Measurements from ENCODE around the gene GNAT1. TPM values are rescaled to one million over a fixed set of nuclear protein-coding genes. Genes with fewer than 3 reads are reported as not detected.

The GNAT1 gene
- total RNA-seq, 1 donor from 2014 or later: not detected

GRCh38 chr3:50150404-50150750, 41.0 kb upstream of the GNAT1 start:
- H3K4me1 Mint-ChIP-seq: peaks cover 21% of the 10 kb centered on the region
- peak overlapping the region; percentile 5 for H3K4me3 Mint-ChIP-seq
- no peaks in the 10 kb centered on the region for H3K9me3 Mint-ChIP-seq
- H3K27ac Mint-ChIP-seq (ENCODE audit: unreplicated experiment): no peak overlapping the region
- TF ChIP-seq CTCF (conservative IDR thresholded peaks at IDR 0.05): no peak
- H3K36me3 Mint-ChIP-seq (ENCODE audit: low read depth): no peaks in the 10 kb centered on the region
- no peak for DNase-seq (ENCODE audit: low read depth, low spot score)
- H3K27me3 Mint-ChIP-seq (ENCODE audit: low read depth): peaks cover 21% of the 10 kb centered on the region

- no peak for TF ChIP-seq CTCF (conservative IDR thresholded peaks at IDR 0.05)
- Mint-ChIP-seq H3K4me3 (no peak overlapping the region), H3K27ac (ENCODE audit: unreplicated experiment) (no peak overlapping the region), H3K9me3 (no peaks in the 10 kb centered on the region), H3K27me3 (ENCODE audit: low read depth) (peaks cover 26% of the 10 kb centered on the region), H3K4me1 (peaks cover 26% of the 10 kb centered on the region), H3K36me3 (ENCODE audit: low read depth) (no peaks in the 10 kb centered on the region)
- no peak for DNase-seq (ENCODE audit: low read depth, low spot score)
These were observed 40.3 kb upstream of the GNAT1 start for GRCh38 chr3:50150863-50151686.

- Mint-ChIP-seq H3K4me3 (no peak overlapping the region), H3K9me3 (no peaks in the 10 kb centered on the region), H3K27me3 (ENCODE audit: low read depth) (peaks cover 33% of the 10 kb centered on the region), H3K4me1 (peaks cover 28% of the 10 kb centered on the region), H3K36me3 (ENCODE audit: low read depth) (no peaks in the 10 kb centered on the region), H3K27ac (ENCODE audit: unreplicated experiment) (peak overlapping the region; percentile 19)
- no peak for TF ChIP-seq CTCF (conservative IDR thresholded peaks at IDR 0.05)
- no peak for DNase-seq (ENCODE audit: low read depth, low spot score)
These were observed 39.7 kb upstream of the GNAT1 start for GRCh38 chr3:50151728-50152127.

GRCh38 chr3:50153782-50154475, 37.5 kb upstream of the GNAT1 start:
- Mint-ChIP-seq H3K4me3 (peak overlapping the region; percentile 72), H3K27ac (ENCODE audit: unreplicated experiment) (no peak overlapping the region), H3K36me3 (ENCODE audit: low read depth) (no peaks in the 10 kb centered on the region), H3K27me3 (ENCODE audit: low read depth) (peaks cover 52% of the 10 kb centered on the region), H3K9me3 (no peaks in the 10 kb centered on the region), H3K4me1 (peaks cover 38% of the 10 kb centered on the region)
- no peak for TF ChIP-seq CTCF (conservative IDR thresholded peaks at IDR 0.05)
- no peak for DNase-seq (ENCODE audit: low read depth, low spot score)

GRCh38 chr3:50154476-50154839, 37.0 kb upstream of the GNAT1 start:
- peak; percentile 22 for DNase-seq (ENCODE audit: low read depth, low spot score)

More at GRCh38 chr3:50154476-50154839, 37.0 kb upstream of the GNAT1 start:
- H3K9me3 Mint-ChIP-seq: no peaks in the 10 kb centered on the region
- H3K4me3 Mint-ChIP-seq: peak overlapping the region; percentile 72
- no peaks in the 10 kb centered on the region for H3K36me3 Mint-ChIP-seq (ENCODE audit: low read depth)
- peaks cover 52% of the 10 kb centered on the region for H3K27me3 Mint-ChIP-seq (ENCODE audit: low read depth)
- peak; percentile 29 for TF ChIP-seq CTCF (conservative IDR thresholded peaks at IDR 0.05)
- peaks cover 38% of the 10 kb centered on the region for H3K4me1 Mint-ChIP-seq
- H3K27ac Mint-ChIP-seq (ENCODE audit: unreplicated experiment): no peak overlapping the region

All from neural crest cell (in vitro differentiated cells).